Right lobe of liver (tissue), 4 donors: ENCODE measurements around the gene PLXND1.

Experiments
- CTCF ChIP-seq, 4 donors: fragments of 200-600 bp in 3 of 4; fragments of 450-650 bp in 1 of 4; IDR thresholded peaks; one replicate each; pipeline versions ENCODE4 v1.5.1 to v1.8.0; 2016 to 2022; ENCODE audit warnings: antibody characterized with exemption in 4 of 4, mild to moderate bottlenecking in 2 of 4
- POLR2A ChIP-seq: fragments of 450-650 bp; IDR thresholded peaks from one replicate; pipeline ENCODE4 v1.6.1; 2017; ENCODE audit warnings: antibody characterized with exemption, mild to moderate bottlenecking
- donor health status: DM: no; HTN: no; CAD: no.
- donor health status: DM: no; HTN: no; CAD: no.
- donor health status: DM: no; HTN: yes; CAD: no.

DNA sequence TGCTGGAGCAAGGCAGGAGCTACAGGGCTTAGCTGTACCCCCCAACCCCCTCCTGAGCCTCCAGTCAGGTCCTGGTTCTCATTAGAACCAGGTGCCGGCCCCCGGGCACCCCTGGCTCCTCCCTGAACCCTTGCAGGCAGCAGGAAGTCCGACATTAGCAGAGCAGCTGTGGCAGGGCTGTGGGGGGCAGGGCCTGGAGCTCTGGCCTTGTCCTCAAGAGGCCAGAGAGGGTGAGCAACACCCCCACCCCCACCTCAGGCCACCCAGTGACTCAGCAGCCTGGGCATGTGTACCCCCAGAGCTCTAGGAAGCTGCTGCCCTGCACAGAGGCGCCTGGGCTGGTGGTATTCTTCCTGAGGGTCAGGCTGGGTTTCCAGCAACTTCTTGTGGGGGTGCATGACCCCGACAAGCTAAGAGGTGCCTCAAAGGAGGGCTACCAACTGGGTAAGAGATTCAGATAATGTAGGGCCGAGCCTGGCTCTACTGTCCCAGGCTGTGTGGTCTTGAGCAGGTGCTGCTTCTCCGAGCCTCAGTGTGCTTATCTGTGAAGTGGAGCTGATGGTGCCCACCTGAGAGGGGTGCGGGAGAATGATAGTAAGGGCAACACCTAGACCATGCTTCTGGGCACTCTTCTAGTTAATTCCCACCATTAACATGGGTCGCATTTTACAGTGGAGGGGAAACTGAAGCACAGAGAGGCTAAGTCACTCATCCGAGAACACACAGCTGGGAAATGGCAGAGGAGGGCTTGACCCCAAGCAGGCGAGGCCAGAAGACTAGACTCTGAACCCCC lies 47.5 kb downstream of the PLXND1 start:
- TF ChIP-seq CTCF (IDR thresholded peaks at IDR 0.05) (no peak), POLR2A (no peak)
